Activated naive CD8-positive, alpha-beta T cell treated with anti-CD3 and anti-CD28 coated beads, Interleukin-2, amount 10 ng/mL, durations not matched to agents 7 days and 5 days (primary cell): ENCODE results near the gene BCL3. TPM values are rescaled to one million over a fixed set of nuclear protein-coding genes. Genes with fewer than 3 reads are reported as not detected.
A peak's percentile ranks its signal among the peaks of the same experiment; 100 is the strongest.

Experiments used
- ATAC-seq: fragments of 150-1000 bp; cut with Tn5 transposase; one replicate; pipeline ENCODE4 v1.10.0; 2021; ENCODE audit warnings: low read depth, moderate library complexity
- POLR2A ChIA-PET: fragments of 350-600 bp; sonication (Branson Sonifier 250); formaldehyde crosslinking; loops from one replicate; lab custom pipeline; 2021; ENCODE audit warnings: antibody characterized with exemption; lab: Charles Lee
- DNase-seq: peaks from one replicate; pipeline ENCODE4 v3.0.0; 2021
- H3K27ac Mint-ChIP-seq: one replicate; pipeline ENCODE4 v1.8.0; 2022; ENCODE audit warnings: mild to moderate bottlenecking, mixed read lengths
- H3K27me3 Mint-ChIP-seq: one replicate; pipeline ENCODE4 v1.8.0; 2022; ENCODE audit warnings: mild to moderate bottlenecking, moderate library complexity, mixed read lengths
- H3K36me3 Mint-ChIP-seq: one replicate; pipeline ENCODE4 v1.8.0; 2021; ENCODE audit warnings: mild to moderate bottlenecking, mixed read lengths
- H3K4me1 Mint-ChIP-seq: one replicate; pipeline ENCODE4 v1.8.0; 2021; ENCODE audit warnings: mixed read lengths
- H3K4me3 Mint-ChIP-seq: one replicate; pipeline ENCODE4 v1.8.0; 2022; ENCODE audit warnings: mild to moderate bottlenecking, moderate library complexity, mixed read lengths
- H3K9me3 Mint-ChIP-seq: one replicate; pipeline ENCODE4 v1.8.0; 2021; ENCODE audit warnings: mixed read lengths
- microRNA-seq: library from miRNA; unstranded; fragments of <30 nt; microRNA quantifications from one replicate; pipeline ENCODE4 v1.2.0, GENCODE V29; 2022
- total RNA-seq, 2 experiments: library from RNA; stranded (reverse); gene quantifications; one replicate each; pipeline ENCODE4 v1.2.3, GENCODE V29; 2021

BCL3 gene
- total RNA-seq, 2 experiments from 2014 or later, result 25.0 to 28.8 TPM

GRCh38 chr19:44803442-44804428 lies 55.2 kb downstream of the BCL3 start:
- POLR2A ChIA-PET, result no interaction called here
- no peak for DNase-seq
- peaks cover 4% of the 10 kb centered on the region for H3K4me1 Mint-ChIP-seq
- ATAC-seq, result no peak
- no peak overlapping the region for H3K4me3 Mint-ChIP-seq
- H3K9me3 Mint-ChIP-seq, result no peaks in the 10 kb centered on the region
- H3K36me3 Mint-ChIP-seq, result no peaks in the 10 kb centered on the region
- peaks cover 19% of the 10 kb centered on the region for H3K27me3 Mint-ChIP-seq
- H3K27ac Mint-ChIP-seq, result no peak overlapping the region

DNA sequence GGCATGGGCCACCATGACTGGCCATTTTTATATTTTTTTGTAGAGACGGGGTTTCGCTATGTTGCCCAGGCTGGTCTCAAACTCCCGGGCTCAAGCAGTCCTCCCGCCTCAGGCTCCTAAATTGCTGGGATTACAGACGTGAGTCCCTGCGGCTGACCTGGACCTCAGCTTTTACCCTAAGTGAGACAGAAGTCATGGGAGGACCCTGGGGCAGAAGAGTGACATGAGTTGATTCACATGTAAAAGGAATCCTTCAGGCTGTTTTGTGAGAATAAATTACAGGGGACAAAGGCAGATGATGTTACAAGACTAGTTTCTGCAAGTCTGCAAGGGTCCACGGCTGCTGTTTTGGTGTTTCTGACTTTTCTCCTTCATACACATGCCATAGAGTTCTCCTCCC lies 57.8 kb downstream of the BCL3 start:
- no peak for ATAC-seq
- Mint-ChIP-seq H3K27me3 (peaks cover 27% of the 10 kb centered on the region), H3K9me3 (no peaks in the 10 kb centered on the region), H3K4me3 (no peak overlapping the region), H3K36me3 (no peaks in the 10 kb centered on the region), H3K4me1 (no peaks in the 10 kb centered on the region), H3K27ac (no peak overlapping the region)
- POLR2A ChIA-PET, result no interaction called here
- no peak for DNase-seq

DNA sequence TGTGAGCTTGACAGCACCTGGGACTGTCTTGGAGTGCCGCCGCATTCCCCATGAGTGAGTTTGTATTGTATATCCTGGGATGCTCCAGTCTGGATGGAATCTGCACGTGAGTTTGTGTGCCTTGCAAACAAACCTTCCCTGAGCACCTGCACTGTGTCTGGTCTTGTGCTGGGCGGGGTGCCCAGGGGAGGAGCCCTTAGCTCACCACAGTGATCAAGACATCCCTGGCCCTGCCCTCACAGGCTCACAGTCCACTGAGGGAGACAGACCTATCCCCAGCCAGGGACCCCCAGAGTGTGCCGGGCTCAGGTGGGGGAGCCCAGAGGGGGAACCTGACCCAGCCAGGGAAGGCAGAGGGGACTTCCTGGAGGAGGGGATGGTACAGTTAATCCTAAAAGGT lies 58.7 kb downstream of the BCL3 start:
- ATAC-seq (no peak), DNase-seq (no peak)
- Mint-ChIP-seq H3K4me1 (no peaks in the 10 kb centered on the region), H3K36me3 (no peaks in the 10 kb centered on the region), H3K27me3 (peaks cover 27% of the 10 kb centered on the region), H3K4me3 (no peak overlapping the region), H3K27ac (no peak overlapping the region), H3K9me3 (no peaks in the 10 kb centered on the region)
- POLR2A ChIA-PET, result interaction anchor here (0.7 kb wide), 1 partner anchor 9 kb away, joined by 3 read pairs; no protein-coding TSS in a partner anchor

GRCh38 chr19:44807652-44808462 lies 59.3 kb downstream of the BCL3 start:
- no peak overlapping the region for H3K4me3 Mint-ChIP-seq
- no peaks in the 10 kb centered on the region for H3K4me1 Mint-ChIP-seq
- no peaks in the 10 kb centered on the region for H3K9me3 Mint-ChIP-seq
- peaks cover 27% of the 10 kb centered on the region for H3K27me3 Mint-ChIP-seq
- no peaks in the 10 kb centered on the region for H3K36me3 Mint-ChIP-seq
- ATAC-seq, result no peak
- no peak for DNase-seq
- H3K27ac Mint-ChIP-seq, result no peak overlapping the region
- POLR2A ChIA-PET, result interaction anchor here (0.7 kb wide), 1 partner anchor 9 kb away, joined by 3 read pairs; no protein-coding TSS in a partner anchor

DNA sequence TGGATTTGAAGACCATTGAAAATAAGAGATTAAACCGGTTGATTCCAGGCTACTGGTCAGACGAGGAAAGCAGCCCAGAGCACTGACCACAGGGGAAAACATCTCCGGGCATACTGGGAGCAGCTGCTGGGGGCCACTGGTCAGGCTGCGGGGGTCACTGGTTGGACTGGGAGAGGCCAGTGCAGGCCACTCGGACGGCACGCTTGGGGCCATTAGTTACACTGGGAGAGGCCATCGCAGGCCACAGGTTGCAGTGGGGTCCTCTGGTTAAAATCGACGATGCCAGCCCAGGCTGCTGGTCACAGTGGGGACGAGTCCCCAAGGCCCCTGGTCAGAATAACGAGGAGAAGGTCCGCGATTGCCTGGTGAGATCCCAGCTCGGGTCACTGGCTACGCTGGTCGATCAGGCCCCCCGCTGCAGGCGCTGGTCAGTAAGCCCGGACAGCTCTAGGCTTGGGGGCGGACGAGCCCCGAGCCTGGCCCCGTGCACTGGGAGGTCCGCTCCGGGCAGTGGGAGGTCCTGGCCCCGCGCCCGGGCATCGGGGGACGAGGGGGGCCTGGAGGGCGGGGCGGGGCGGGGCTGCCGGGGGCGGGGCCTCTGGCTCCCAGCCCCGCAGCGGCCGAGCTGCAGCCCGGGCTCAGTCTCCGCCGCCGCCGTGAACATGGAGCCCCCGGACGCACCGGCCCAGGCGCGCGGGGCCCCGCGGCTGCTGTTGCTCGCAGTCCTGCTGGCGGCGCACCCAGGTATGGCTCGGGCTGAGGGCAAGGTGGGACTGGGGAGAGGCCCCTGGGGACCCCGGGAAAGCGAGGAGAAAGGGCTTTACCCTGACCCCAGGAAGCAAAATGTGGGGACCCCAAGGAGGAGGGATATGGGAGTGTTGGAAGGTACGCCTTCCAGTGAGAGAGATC lies 60.2 kb downstream of the BCL3 start, which contains the start of gene BCAM:
Gene BCAM, plus strand, starts transcription at position 641 of the 909 bp plus-strand sequence. Its CDS starts 22 bp downstream, at position 663.
- H3K27me3 Mint-ChIP-seq, result peaks cover 24% of the 10 kb centered on the region
- H3K4me1 Mint-ChIP-seq, result no peaks in the 10 kb centered on the region
- DNase-seq (no peak), ATAC-seq (peak; percentile 40)
- POLR2A ChIA-PET, result no interaction called here
- no peaks in the 10 kb centered on the region for H3K36me3 Mint-ChIP-seq
- no peaks in the 10 kb centered on the region for H3K9me3 Mint-ChIP-seq
- H3K27ac Mint-ChIP-seq, result no peak within 1 kb of the TSS
- H3K4me3 Mint-ChIP-seq, result no peak within 1 kb of the TSS

Small RNAs within 50 kb of the gene (microRNA-seq; reads per million reads assigned to microRNA genes)
- not detected for gene MIR8085

Other genes with a start within 250 kb of the BCL3 start
- 10 to 100 TPM; 15.4 to 16.4 TPM for gene ZNF180, start 248.2 kb upstream of the BCL3 start, total RNA-seq
- not detected for gene CEACAM20, start 219.0 kb upstream of the BCL3 start, total RNA-seq
- gene IGSF23, start 135.1 kb upstream of the BCL3 start, total RNA-seq, result not detected
- 1 to 10 TPM; 3.5 to 4.2 TPM for gene PVR, start 104.8 kb upstream of the BCL3 start, total RNA-seq
- gene CEACAM19, start 77.2 kb upstream of the BCL3 start, total RNA-seq, result under 1 TPM in 1 of 2 experiments, not detected in 1; 0.40 TPM
- gene CEACAM16, start 49.6 kb upstream of the BCL3 start, total RNA-seq, result not detected
- not detected for gene CBLC, start 29.2 kb downstream of the BCL3 start, total RNA-seq
- gene BCAM, start 60.4 kb downstream of the BCL3 start, total RNA-seq, result not detected
- gene NECTIN2, start 97.6 kb downstream of the BCL3 start, total RNA-seq, result 1 to 10 TPM; 1.9 to 2.4 TPM
- gene TOMM40, start 142.5 kb downstream of the BCL3 start, total RNA-seq, result 10 to 100 TPM; 50.3 to 53.5 TPM
- 10 to 100 TPM; 10.5 to 12.9 TPM for gene APOE, start 157.1 kb downstream of the BCL3 start, total RNA-seq
- 10 to 100 TPM; 11.6 to 12.7 TPM for gene APOC1, start 165.9 kb downstream of the BCL3 start, total RNA-seq
- not detected for gene APOC4, start 193.5 kb downstream of the BCL3 start, total RNA-seq
- gene APOC2, start 197.3 kb downstream of the BCL3 start, total RNA-seq, result not detected
- gene CLPTM1, start 206.7 kb downstream of the BCL3 start, total RNA-seq, result 10 to 100 TPM; 63.8 to 65.3 TPM